Astrocyte (in vitro differentiated cells and primary cell): Measurements from ENCODE around the gene KHDC3L.

Source experiments
- EZH2 ChIP-seq: IDR thresholded peaks from 2 replicates; pipeline ENCODE4 v1.6.1; 2012; ENCODE audit warnings: mild to moderate bottlenecking, low read length, inconsistent platforms; ENCODE audit not compliant: insufficient read depth
- TF ChIP-seq, protein P1 (sequence below): IDR thresholded peaks from 2 replicates; pipeline ENCODE4 v1.5.1; 2011; ENCODE audit warnings: low read depth, mild to moderate bottlenecking, inconsistent platforms, low read length, moderate library complexity; ENCODE audit not compliant: insufficient read depth

GRCh38 chr6:73375216-73375615 is 12.8 kb downstream of the KHDC3L start:
- TF ChIP-seq, protein P1, sequence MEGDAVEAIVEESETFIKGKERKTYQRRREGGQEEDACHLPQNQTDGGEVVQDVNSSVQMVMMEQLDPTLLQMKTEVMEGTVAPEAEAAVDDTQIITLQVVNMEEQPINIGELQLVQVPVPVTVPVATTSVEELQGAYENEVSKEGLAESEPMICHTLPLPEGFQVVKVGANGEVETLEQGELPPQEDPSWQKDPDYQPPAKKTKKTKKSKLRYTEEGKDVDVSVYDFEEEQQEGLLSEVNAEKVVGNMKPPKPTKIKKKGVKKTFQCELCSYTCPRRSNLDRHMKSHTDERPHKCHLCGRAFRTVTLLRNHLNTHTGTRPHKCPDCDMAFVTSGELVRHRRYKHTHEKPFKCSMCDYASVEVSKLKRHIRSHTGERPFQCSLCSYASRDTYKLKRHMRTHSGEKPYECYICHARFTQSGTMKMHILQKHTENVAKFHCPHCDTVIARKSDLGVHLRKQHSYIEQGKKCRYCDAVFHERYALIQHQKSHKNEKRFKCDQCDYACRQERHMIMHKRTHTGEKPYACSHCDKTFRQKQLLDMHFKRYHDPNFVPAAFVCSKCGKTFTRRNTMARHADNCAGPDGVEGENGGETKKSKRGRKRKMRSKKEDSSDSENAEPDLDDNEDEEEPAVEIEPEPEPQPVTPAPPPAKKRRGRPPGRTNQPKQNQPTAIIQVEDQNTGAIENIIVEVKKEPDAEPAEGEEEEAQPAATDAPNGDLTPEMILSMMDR = no peak
- no peak for TF ChIP-seq EZH2
